GM21526 (cell line): Measurements from ENCODE around the gene RAI14.

Source experiments
- ATAC-seq: cut with Tn5 transposase; IDR thresholded peaks from one replicate; pipeline ENCODE4 v1.9.1; 2021; ENCODE audit warnings: moderate library complexity; ENCODE audit not compliant: unreplicated experiment, low FRiP score

The RAI14 gene

GRCh38 chr5:34674187-34674586 lies 18.1 kb downstream of the RAI14 start:
- ATAC-seq = no peak

DNA sequence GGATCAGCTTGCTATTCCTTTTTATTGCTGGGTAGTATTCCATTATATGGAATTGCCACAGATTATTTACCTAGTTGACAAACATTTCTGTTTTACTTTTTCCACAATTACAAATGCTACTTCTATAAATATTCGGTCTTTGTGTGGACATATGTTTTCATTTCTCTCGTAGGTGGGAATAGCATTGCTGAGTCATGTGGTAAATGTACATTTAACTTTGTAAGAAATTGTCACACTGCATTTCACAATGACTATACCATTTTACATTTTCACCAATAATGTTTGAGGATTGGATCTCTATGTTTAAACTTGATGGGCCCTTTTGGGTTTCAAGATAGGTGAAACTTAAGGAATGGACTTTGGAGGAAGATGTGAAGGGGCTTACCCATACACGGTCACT lies 19.7 kb downstream of the RAI14 start:
- ATAC-seq = no peak

DNA sequence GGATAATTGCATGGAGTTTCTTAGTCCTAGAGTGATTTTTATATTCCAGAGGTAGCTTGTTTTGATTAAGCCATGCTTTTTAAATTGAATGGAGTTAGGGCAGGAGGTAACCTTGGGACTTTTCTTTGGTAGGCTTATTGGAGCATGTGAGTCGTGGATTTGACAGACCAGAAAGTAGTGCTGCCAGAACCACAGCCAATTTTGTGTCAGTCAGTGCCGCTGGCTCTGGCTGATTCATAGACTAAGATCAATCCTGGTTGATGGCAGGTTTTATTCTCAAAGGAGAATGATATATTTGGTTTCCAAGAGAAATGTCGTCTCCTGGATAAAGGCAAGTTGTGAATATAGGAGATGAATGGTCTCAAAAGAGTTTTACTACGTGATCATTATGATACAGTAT lies 20.3 kb downstream of the RAI14 start:
- no peak for ATAC-seq

DNA sequence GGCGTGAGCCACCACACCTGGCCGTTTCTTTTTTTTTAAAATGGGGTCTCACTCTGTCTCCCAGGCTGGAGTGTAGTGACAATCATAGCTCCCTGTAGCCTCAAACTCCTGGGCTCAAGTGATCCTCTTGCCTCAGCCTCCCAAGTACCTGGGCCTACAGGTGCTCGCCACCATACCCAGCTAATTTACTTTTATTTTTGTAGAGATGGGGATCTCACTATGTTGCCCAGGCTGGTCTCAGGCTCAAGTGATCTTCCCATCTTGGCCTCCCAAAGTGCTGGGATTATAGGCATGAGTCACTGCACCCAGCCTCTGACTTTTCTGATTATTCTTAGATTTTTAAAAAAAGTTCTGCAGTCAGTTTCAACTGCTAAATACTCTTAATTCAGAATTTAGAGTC lies 21.3 kb downstream of the RAI14 start:
- ATAC-seq = no peak

DNA sequence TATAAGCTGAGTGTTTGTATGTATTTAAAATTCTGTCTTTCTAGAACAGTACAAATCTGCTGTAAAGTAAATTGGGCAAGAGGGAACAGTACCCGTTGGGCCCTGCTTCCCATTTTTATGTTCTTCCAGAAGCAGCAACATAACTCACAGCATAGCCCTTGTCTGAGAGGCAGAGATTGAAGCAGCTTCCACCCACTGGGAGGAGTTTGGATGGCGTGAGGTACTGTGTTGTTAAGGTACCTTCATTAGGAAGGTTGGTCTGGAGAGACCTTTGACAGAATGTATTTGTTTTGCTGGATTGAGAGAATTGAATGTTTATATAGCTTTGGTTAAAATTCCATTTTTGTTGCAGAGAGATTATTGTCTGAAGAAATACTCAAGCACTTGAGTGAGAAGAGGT lies 24.8 kb downstream of the RAI14 start:
- ATAC-seq = no peak

GRCh38 chr5:34682926-34683623 lies 26.9 kb downstream of the RAI14 start:
- ATAC-seq = no peak

- ATAC-seq = no peak
Measured at GRCh38 chr5:34684281-34684979, 28.3 kb downstream of the RAI14 start.

DNA sequence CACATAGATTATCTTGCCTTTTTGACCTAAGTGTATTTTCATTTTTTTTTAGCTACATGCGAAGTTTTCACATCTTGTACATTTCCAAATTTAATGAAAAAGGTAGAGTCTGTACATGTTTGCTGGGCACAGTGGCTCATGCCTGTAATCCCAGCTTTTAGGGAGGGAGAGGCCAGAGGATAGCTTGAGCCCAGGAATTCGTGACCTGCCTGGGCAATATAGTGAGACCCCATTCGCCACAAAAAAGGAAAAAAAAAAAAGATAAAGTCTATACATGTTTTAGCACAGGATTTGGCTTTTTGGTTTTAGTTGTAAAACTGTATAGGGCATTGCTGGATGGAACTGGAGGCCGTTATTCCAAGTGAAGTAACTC lies 28.8 kb downstream of the RAI14 start:
- ATAC-seq = no peak

GRCh38 chr5:34685485-34686165 lies 29.5 kb downstream of the RAI14 start:
- ATAC-seq = no peak

DNA sequence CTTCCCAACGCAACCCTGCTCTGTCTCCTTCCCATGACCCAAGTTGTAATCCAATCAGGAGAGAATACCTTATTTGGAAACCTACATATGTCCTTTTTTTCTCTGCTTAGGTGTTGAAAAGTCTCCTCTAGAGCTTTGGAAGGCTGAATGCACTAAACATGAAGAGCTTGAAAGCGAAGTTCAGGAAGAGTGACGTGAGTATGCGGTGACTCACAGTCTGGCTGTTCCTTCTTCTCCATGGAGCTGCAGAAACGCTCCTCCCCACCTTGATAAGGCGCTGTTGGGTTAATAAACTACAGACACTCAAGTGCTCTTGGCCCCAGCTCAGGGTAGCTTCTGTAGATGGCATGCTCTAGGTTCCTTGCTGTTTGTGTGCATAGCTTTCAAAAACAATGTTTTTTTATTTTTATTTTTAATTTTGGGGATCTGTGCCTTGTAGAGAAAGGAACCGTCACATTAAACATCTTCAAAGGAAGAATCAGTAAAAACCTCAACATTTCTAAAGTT lies 30.7 kb downstream of the RAI14 start:
- ATAC-seq = no peak

GRCh38 chr5:34687269-34688011 lies 31.3 kb downstream of the RAI14 start:
- no peak for ATAC-seq

GRCh38 chr5:34688015-34688810 lies 32.1 kb downstream of the RAI14 start:
- ATAC-seq = no peak

- no peak for ATAC-seq
Measured at GRCh38 chr5:34690301-34690700, 34.2 kb downstream of the RAI14 start.

DNA sequence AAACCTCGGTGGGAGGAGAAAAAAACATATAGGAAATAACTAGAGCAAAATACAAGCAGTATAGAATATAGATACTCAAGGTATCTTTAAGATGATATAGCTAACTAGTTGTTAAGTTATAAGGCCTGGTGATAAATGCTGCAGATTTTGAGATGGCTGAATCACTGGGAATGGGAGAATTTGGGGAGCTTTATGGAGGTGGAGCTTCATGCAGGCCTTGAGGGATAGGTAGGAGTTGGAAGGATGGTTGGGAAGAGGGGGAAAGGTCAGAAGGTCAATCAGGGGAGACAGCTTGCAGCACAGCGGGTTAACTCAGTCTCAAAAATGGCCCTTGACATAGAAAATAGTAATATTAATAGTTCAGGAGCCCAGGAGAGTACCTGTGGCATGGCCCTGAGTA lies 34.8 kb downstream of the RAI14 start:
- ATAC-seq = no peak

- no peak for ATAC-seq
Measured at GRCh38 chr5:34691326-34691725, 35.2 kb downstream of the RAI14 start.

- ATAC-seq = no peak
Measured at GRCh38 chr5:34692786-34693185, 36.7 kb downstream of the RAI14 start.

DNA sequence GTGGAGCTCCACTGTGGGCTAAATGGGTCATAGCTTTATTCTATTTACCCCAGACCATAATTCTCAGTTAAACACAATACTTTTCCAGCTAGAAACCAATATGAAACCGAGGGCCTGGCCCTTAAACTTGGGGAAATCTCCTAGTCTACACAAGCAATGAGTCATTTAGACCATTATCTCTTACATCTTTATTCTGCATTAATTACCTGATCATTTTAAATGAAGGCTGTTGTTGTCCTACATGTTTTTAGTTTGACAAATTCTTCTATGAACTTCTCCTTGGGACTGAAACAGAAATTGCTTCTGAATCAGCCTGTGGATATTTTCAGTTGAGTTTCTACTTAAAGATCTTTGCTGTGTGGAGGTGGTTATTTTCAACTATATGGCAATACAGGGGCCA lies 37.9 kb downstream of the RAI14 start:
- ATAC-seq = no peak

- no peak for ATAC-seq
Measured at GRCh38 chr5:34694685-34695084, 38.6 kb downstream of the RAI14 start.

- ATAC-seq = no peak
Measured at GRCh38 chr5:34695275-34696027, 39.3 kb downstream of the RAI14 start.
